ENCODE measurements around the gene RS1.

RS1 gene

DNA sequence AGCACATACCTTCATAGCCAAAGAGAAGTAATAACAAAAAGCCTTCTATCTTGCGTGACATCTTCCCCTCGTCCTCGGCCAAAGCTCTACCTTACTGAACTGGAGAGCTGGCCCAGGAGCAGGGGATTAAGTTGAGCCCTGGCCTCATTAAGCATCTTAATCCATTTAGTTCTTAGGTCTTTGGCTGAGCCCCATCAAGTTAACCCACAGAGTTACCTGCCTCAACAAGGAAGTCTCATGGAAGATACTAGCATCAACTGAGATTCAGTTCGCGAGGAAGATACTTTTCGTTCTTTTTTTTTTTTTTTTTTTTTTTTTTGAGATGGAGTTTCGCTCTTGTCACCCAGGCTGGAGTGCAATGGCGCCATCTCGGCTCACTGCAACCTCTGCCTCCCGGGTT, at the start of gene RS1:
Gene RS1 (minus strand): TSS at position 101 of the 400 bp plus-strand sequence. CDS start 40 bp downstream, at position 61.
- in situ Hi-C loops (cut with HindIII; ENCODE audit: low pct_ligation_motif_present, low sequenced_read_pairs) = no loop called here
- H3K4me3 ChIP-seq (ENCODE audit: low read depth, low read length) = no peak within 1 kb of the TSS
- DNase-seq = no peak
- TF ChIP-seq, protein P1, sequence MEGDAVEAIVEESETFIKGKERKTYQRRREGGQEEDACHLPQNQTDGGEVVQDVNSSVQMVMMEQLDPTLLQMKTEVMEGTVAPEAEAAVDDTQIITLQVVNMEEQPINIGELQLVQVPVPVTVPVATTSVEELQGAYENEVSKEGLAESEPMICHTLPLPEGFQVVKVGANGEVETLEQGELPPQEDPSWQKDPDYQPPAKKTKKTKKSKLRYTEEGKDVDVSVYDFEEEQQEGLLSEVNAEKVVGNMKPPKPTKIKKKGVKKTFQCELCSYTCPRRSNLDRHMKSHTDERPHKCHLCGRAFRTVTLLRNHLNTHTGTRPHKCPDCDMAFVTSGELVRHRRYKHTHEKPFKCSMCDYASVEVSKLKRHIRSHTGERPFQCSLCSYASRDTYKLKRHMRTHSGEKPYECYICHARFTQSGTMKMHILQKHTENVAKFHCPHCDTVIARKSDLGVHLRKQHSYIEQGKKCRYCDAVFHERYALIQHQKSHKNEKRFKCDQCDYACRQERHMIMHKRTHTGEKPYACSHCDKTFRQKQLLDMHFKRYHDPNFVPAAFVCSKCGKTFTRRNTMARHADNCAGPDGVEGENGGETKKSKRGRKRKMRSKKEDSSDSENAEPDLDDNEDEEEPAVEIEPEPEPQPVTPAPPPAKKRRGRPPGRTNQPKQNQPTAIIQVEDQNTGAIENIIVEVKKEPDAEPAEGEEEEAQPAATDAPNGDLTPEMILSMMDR (IDR thresholded peaks at IDR 0.05; ENCODE audit: low read depth, low read length, missing control alignments) = no peak
- H3K27me3 ChIP-seq (replicated peaks) = no peaks in the 10 kb centered on the region
- H3K27ac ChIP-seq = no peak within 1 kb of the TSS
- H3K36me3 ChIP-seq (replicated peaks) = no peaks in the 10 kb centered on the region

DNA sequence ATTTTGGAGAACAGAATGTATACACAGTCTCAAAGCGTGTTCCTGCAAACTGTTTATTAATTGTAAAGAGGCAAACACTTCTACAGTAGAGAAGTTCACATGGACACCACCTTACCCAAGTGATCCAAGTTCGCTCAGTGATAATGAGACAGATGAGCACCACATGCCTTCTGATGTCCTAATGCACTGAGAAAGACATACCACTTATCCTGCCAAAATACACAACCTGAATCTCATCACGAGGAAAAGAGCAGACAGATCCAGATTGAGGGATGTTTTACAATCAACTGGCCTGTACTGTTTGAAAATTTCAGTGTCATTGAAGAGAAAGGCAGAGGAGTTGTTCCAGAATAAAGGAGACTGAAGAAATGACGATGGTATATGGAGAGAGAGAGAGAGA, 47.9 kb upstream of the RS1 start:
- no peaks in the 10 kb centered on the region for H3K27me3 ChIP-seq (replicated peaks)
- H3K4me3 ChIP-seq (ENCODE audit: low read depth, low read length) = no peak overlapping the region
- H3K36me3 ChIP-seq (replicated peaks) = no peaks in the 10 kb centered on the region
- in situ Hi-C loops (cut with HindIII; ENCODE audit: low pct_ligation_motif_present, low sequenced_read_pairs) = no loop called here
- no peak overlapping the region for H3K27ac ChIP-seq
- TF ChIP-seq, protein P1 (IDR thresholded peaks at IDR 0.05; ENCODE audit: low read depth, low read length, missing control alignments) = no peak
- DNase-seq = no peak

DNA sequence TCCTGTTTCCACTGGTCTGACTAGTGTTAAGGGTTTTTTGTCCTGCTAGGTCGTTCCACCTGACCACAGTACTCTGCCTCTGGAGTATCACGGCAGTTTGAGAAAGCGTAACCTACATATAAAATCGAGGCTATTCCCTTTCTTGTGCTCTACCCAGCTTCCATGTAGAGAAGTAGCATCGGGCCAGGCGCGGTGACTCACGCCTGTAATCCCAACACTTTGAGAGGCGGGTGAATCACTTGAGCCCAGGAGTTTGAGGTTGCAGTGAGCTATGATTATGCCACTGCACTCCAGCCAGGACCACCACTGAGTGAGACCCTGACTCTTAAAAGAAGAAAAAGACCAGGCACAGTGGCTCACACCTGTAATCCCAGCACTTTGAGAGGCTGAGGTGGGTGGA, 43.0 kb upstream of the RS1 start:
- in situ Hi-C loops (cut with HindIII; ENCODE audit: low pct_ligation_motif_present, low sequenced_read_pairs) = no loop called here
- no peaks in the 10 kb centered on the region for H3K36me3 ChIP-seq (replicated peaks)
- TF ChIP-seq, protein P1 (IDR thresholded peaks at IDR 0.05; ENCODE audit: low read depth, low read length, missing control alignments) = no peak
- no peak for DNase-seq
- H3K27ac ChIP-seq = no peak overlapping the region
- H3K27me3 ChIP-seq (replicated peaks) = no peaks in the 10 kb centered on the region
- no peak overlapping the region for H3K4me3 ChIP-seq (ENCODE audit: low read depth, low read length)

DNA sequence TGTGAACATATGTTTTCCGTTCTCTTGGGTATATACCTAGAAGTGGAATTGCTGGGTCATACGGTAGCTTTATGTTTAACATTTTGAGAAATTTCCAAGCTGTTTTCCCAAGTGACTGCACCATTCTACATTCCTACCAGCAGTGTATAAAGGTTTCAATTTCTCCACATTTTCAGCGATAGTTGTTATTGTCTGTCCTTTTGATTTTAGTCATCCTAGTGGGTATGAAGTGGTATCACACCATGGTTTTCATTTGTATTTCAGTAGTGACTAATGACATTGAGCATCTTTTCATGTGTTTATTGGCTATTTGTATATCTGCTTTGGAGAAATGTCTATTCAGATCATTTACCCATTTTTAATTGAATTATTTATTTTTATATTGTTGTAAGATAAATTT, 37.9 kb upstream of the RS1 start:
- no peak overlapping the region for H3K4me3 ChIP-seq (ENCODE audit: low read depth, low read length)
- H3K36me3 ChIP-seq (replicated peaks) = no peaks in the 10 kb centered on the region
- no peaks in the 10 kb centered on the region for H3K27me3 ChIP-seq (replicated peaks)
- DNase-seq = no peak
- TF ChIP-seq, protein P1 (IDR thresholded peaks at IDR 0.05; ENCODE audit: low read depth, low read length, missing control alignments) = no peak
- in situ Hi-C loops (cut with HindIII; ENCODE audit: low pct_ligation_motif_present, low sequenced_read_pairs) = no loop called here
- no peak overlapping the region for H3K27ac ChIP-seq

DNA sequence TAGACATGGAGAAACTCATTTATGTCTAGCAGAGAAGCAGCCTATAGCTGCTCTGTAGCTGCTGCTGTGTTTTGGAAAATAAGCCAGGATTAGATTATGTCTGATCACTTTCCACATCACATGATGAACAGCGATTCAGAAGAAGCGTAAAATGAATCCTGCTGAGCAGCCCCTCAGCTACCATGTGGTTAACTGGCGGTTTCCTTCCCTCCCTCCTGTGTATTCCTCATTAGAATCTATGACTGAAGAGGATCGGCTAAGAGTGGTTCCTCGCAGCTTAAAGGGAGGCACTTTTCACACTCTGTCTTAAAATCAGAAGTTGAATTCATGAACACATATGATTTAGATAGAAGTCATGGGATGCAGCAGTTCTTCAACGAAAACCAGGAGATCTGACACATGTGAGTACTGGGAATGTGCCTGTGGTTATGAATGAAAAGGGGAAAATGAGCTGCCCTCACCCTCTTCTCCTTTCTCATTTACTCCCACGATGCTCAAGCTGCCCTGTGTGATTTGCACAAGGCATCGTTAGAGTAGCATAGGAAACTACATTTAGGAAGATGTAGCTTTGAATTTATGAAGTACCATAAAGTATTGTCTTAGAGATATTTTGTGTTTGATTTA, 35.6 kb upstream of the RS1 start, which contains the start of gene PPEF1:
Gene PPEF1 (plus strand): TSS at position 220 of the 624 bp plus-strand sequence. CDS start 136 bp downstream, at position 356.
- TF ChIP-seq, protein P1 (IDR thresholded peaks at IDR 0.05; ENCODE audit: low read depth, low read length, missing control alignments) = no peak
- no peak within 1 kb of the TSS for H3K27ac ChIP-seq
- no peaks in the 10 kb centered on the region for H3K27me3 ChIP-seq (replicated peaks)
- in situ Hi-C loops (cut with HindIII; ENCODE audit: low pct_ligation_motif_present, low sequenced_read_pairs) = no loop called here
- DNase-seq = no peak
- no peaks in the 10 kb centered on the region for H3K36me3 ChIP-seq (replicated peaks)
- no peak within 1 kb of the TSS for H3K4me3 ChIP-seq (ENCODE audit: low read depth, low read length)

All from brain microvascular endothelial cell (primary cell).